GM12875 (cell line): Measurements from ENCODE around the gene NEXN.

ENCODE experiments used
- H3K4me3 ChIP-seq: one replicate; pipeline ENCODE4 v1.5.1; 2011; ENCODE audit warnings: low read depth, low read length, control low read depth
- TF ChIP-seq, protein P1 (sequence below): IDR thresholded peaks from 2 replicates; pipeline ENCODE4 v1.5.1; 2011; ENCODE audit warnings: low read depth, mild to moderate bottlenecking, control low read depth, inconsistent platforms, low read length, moderate library complexity, borderline replicate concordance; ENCODE audit not compliant: insufficient read depth

Gene NEXN

DNA sequence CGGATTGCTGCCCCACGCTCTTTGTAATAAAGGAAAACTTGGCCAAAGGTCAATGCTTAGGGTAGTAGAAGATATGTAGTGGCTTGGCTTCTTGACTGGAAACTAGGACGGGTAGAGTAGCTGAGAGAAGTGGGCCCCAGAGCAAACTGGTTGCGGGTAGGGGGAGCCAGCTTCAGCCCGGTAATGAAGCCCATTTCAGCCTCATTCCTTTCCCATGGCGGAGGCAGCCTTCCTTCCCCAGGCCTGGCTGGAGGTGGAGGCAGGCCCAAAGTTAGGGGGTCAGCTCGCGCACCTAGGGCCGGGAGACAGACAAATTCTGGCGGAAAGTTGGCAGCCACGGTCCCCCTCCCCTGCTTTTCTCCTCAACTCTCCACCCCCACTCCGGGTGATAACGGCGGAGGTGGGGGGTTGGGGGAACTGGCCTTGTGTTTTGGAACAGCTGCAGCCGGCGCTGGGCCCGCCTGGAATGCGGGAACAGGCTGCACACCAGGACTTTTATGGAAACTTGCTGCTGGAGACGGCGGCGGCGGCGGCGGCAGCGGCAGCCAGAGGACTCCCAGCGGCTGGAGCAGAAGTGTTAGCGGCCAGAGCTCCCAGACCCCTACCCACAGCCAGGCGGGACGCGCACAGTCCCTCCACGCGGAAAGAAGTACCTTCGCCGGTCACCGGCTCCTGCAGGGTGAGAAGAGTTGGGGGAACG lies at the start of gene NEXN:
Gene NEXN, plus strand, starts transcription at position 544 of the 700 bp plus-strand sequence. CDS start 27,483 bp downstream, outside the sequence.
- TF ChIP-seq, protein P1, sequence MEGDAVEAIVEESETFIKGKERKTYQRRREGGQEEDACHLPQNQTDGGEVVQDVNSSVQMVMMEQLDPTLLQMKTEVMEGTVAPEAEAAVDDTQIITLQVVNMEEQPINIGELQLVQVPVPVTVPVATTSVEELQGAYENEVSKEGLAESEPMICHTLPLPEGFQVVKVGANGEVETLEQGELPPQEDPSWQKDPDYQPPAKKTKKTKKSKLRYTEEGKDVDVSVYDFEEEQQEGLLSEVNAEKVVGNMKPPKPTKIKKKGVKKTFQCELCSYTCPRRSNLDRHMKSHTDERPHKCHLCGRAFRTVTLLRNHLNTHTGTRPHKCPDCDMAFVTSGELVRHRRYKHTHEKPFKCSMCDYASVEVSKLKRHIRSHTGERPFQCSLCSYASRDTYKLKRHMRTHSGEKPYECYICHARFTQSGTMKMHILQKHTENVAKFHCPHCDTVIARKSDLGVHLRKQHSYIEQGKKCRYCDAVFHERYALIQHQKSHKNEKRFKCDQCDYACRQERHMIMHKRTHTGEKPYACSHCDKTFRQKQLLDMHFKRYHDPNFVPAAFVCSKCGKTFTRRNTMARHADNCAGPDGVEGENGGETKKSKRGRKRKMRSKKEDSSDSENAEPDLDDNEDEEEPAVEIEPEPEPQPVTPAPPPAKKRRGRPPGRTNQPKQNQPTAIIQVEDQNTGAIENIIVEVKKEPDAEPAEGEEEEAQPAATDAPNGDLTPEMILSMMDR: no peak
- peak within 1 kb of the TSS; percentile 53 for H3K4me3 ChIP-seq

DNA sequence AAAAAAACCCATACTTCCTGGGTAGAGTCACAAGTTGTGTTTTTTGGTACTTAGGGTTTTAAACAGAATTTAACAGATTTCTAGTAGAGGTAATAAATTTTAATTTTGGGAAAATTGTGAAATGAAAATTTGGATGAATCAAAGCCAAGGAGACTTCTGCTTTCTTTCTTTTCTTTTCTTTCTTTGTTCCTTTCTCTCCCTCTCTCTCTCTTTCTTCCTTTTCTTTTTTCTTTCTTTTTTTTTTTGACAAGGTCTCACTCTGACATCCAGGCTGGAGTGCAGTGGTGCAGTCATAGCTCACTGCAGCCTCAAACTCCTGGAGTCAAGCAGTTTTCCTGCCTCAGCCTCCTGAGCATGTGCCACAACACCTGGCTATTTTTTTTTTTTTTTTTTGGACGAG lies 46.9 kb upstream of the NEXN start:
- no peak overlapping the region for H3K4me3 ChIP-seq

DNA sequence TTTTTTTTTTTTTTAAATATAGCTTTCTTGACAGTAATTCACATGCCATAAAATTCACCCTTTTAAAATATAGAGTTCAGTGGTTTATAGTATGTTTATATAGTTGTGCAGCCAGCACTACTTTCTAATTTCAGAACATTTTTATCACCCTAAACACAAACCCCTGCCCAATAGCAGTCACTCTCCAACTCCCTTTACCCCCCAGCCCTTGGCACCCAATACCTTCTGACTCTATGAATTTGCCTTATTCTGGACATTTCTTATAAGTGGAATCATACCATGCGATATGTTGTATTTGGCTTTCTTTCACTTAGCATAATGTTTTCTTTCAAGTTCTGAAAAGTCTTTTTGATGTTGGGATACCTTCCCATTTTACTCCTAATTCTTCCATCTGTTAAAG lies 42.5 kb upstream of the NEXN start:
- no peak overlapping the region for H3K4me3 ChIP-seq
- TF ChIP-seq, protein P1: no peak

More for the DNA sequence above, 46.9 kb upstream of the NEXN start:
- TF ChIP-seq, protein P1: no peak

DNA sequence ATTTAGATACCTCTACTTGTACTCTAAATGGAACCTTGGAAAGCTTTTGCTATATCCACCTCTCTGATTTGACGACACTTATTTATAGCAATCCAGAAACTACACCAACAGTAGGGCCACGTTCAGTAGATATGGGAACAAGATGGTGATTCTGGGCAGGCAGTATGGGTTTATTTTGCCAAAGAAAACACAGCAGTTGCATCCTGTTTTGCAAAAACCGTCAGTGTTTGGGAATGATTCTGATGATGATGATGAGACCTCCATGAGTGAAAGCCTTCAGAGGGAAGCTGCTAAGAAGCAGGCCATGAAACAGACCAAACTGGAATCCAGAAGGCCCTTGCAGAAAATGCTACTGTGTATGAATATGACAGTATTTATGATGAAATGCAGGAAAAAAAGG lies 41.5 kb upstream of the NEXN start:
- TF ChIP-seq, protein P1: no peak
- no peak overlapping the region for H3K4me3 ChIP-seq

DNA sequence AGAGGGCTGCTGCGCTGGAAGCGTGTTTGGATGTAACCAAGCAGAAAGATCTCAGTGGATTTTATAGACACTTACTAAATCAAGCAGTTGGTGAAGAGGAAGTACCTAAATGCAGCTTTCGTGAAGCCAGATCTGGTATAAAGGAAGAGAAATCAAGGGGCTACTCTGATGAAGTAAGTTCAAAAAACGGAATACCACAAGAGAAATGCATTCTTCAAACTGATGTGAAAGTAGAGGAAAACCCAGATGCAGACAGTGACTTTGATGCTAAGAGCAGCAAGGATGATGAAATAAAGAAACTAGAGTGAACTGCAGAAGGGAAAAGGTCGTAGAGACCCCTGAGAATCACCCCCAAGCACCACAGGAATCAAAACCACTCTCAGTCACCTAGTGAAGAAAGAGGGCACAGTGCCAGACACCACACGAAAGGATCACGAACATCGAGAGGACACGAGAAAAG lies 40.8 kb upstream of the NEXN start:
- H3K4me3 ChIP-seq: no peak overlapping the region
- TF ChIP-seq, protein P1: no peak

GRCh38 chr1:77850082-77850481 lies 38.3 kb upstream of the NEXN start:
- TF ChIP-seq, protein P1: no peak

DNA sequence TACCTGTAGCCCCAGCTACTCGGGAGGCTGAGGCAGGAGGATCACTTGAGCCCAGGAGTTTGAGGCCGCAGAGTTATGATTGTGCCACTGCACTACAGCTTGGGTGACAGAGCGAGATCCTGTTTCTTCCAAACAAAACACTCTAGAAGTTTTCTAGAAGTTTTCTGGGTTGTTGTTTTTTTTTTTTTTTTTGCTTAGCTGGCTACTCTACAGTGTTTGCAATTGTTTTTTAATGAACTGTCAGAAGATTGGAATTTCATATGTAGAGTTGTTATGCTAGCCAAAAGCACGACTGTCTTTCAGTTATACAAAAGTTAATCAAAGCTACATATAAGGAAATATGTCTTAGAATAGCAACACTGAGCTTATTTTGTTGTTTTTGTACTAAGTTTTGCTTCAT lies 30.9 kb upstream of the NEXN start:
- no peak overlapping the region for H3K4me3 ChIP-seq
- TF ChIP-seq, protein P1: no peak

More at GRCh38 chr1:77850082-77850481, 38.3 kb upstream of the NEXN start:
- no peak overlapping the region for H3K4me3 ChIP-seq
